NCI-H82 (cell line): ENCODE measurements around the gene PJA2.

Source experiments
- DNase-seq: peaks from one replicate; lab custom pipeline; 2025; lab: John Stamatoyannopoulos, UW

PJA2 gene

GRCh38 chr5:109309326-109310063 is 100.3 kb downstream of the PJA2 start:
- DNase-seq, result no peak

GRCh38 chr5:109307951-109308350 is 101.8 kb downstream of the PJA2 start:
- DNase-seq, result no peak

- no peak for DNase-seq
Observed at GRCh38 chr5:109307456-109307855, 102.3 kb downstream of the PJA2 start.

DNA sequence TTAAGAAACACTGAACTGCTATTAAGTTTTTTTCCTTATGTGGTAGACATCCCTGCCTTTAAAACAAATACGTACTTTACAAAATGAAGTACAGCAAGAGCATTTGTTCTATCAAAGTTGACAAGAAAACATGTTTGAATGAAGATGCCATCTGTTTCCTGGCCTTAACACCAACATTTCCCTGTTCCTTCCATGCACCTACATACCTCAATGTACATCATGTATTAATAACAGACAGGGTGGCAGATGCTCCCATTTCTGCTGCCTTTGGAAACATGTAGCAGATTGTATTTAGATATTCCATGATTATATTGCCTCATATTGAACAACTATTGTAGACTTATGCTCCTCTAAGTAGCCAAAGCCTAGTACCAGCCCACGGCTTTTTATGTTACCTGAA is 104.4 kb downstream of the PJA2 start:
- peak; percentile 11 for DNase-seq

- DNase-seq, result peak; percentile 83
Observed at GRCh38 chr5:109304309-109304708, 105.5 kb downstream of the PJA2 start.

GRCh38 chr5:109300367-109300766 is 109.4 kb downstream of the PJA2 start:
- DNase-seq, result no peak

GRCh38 chr5:109299557-109299956 is 110.2 kb downstream of the PJA2 start:
- no peak for DNase-seq

DNA sequence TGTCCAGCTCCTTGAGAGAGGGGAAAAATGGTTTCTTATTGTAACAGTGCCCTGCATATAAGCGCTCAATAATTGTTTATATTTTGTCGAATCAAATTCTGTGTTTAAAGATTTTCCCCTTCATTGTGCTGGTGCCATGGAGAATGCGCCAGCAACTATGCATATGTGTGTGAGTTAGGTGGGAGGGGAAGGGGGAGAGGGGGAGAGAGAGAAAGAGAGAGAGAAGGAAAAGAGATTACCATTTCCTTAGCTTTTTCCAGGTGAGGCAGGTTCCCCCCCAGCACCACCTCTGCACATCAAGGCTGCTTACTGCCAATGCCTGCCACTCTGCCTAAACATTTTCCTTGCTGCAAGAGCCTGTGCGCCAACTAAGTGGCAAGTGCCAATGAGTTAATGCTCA is 111.0 kb downstream of the PJA2 start:
- DNase-seq, result no peak

DNA sequence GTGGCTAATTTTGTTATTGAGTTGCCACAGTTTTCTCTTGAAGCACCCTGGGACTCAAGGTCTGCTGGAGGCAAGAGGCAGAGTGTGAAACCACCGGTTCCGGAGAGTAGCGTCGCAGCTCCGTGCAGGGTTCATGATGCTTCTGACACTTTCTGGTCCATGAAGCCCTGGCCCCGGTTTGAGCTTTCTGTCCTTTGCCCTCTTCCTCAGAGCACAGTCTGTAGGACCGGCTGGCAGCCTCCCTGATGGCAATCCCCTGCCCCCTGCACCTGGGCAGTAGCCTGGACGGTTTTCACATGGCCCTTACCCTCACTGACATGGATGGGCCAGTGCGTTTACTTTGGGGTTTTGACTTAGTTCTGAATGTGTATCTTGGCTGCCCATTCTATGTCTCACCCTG is 111.9 kb downstream of the PJA2 start:
- no peak for DNase-seq

- DNase-seq, result no peak
Observed at GRCh38 chr5:109291090-109291489, 118.7 kb downstream of the PJA2 start.

DNA sequence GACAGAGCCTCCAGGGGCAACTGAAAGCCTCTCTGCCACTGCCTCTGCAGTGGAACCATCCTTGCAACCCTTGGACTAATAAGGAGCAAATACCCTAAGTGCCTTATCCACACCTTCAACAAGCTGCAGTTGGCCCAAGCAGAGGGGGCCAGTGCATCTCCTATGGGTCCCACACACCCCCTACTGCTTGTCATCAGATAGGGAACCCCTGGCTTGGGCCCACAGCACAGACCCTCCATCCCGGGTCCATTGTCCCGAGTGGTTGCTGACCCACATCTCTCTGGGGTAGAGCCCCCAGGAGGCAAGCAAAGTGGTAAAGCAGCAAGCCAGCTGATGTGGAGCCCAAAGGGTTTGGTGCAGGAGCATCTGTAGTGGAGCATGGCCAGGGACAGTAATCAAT is 119.5 kb downstream of the PJA2 start:
- DNase-seq, result no peak

DNA sequence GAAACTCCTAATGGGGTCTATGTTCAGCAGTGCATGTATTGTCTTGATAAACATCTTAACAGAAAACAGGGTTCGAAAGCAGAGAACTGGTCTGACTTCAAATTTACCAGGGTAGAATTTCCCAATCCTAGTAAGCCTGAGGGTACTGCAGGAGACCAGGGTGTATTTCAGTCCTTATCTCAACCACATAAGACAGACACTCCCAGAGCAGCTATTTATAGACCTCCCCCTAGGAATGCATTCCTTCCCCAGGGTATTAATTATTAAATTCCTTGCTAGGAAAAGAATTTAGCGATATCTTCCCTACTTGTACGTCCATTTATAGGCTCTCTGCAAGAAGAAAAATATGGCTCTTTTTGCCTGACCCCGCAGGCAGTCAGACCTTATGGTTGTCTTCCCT is 123.1 kb downstream of the PJA2 start:
- peak; percentile 1 for DNase-seq
